ENCODE measurements around the gene MAD1L1.

DNA sequence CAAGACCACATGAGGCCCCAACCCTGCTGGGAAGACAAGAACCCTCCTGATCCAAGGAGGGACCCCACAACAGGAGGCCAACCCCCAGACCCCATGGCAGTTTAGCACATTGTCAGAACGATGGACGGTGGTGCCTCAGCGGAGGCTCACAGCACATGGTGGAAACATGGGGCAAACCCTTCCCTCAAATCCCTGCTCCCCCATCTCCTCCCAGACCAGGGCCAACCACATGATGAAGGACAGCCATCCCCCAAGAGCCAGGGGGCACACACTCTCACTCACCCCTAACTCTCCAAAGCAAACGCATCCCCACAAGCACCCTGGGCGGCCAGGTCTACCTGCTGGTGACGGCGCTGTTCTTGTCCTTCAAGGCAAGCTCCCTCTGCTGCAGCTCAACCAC is 83.9 kb downstream of the MAD1L1 start:
- TF ChIP-seq, protein P1, sequence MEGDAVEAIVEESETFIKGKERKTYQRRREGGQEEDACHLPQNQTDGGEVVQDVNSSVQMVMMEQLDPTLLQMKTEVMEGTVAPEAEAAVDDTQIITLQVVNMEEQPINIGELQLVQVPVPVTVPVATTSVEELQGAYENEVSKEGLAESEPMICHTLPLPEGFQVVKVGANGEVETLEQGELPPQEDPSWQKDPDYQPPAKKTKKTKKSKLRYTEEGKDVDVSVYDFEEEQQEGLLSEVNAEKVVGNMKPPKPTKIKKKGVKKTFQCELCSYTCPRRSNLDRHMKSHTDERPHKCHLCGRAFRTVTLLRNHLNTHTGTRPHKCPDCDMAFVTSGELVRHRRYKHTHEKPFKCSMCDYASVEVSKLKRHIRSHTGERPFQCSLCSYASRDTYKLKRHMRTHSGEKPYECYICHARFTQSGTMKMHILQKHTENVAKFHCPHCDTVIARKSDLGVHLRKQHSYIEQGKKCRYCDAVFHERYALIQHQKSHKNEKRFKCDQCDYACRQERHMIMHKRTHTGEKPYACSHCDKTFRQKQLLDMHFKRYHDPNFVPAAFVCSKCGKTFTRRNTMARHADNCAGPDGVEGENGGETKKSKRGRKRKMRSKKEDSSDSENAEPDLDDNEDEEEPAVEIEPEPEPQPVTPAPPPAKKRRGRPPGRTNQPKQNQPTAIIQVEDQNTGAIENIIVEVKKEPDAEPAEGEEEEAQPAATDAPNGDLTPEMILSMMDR (IDR thresholded peaks at IDR 0.05; ENCODE audit: borderline replicate concordance, extremely low read depth, low read length, poor library complexity, severe bottlenecking) = no peak
- no peak for TF ChIP-seq EZH2 (IDR thresholded peaks at IDR 0.05; ENCODE audit: borderline replicate concordance, low read depth, low read length, severe bottlenecking)

Measured in DND-41 (cell line).